ENCODE measurements around the gene CD44.

DNA sequence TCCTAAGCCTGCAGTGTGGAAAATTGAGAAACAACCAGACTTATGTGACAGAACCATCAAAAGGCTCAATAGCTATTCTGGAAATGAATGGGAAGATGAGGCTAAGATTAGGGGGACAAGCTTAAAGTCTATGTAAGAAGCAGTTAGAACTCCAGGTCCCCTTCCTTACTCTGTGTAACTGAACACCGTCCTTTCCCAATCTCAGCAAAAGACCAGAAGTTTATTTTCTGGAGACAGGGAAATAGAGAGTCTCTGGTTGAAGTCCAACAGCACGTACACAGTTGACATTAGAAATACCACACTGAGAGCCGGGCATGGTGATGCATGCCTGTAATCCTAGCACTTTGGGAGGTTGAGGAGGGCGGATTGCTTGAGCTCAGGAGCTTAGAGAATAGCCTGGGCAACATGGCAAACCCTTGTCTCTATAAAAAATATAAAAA, 93.9 kb downstream of the CD44 start:
- TF ChIP-seq, protein P1, sequence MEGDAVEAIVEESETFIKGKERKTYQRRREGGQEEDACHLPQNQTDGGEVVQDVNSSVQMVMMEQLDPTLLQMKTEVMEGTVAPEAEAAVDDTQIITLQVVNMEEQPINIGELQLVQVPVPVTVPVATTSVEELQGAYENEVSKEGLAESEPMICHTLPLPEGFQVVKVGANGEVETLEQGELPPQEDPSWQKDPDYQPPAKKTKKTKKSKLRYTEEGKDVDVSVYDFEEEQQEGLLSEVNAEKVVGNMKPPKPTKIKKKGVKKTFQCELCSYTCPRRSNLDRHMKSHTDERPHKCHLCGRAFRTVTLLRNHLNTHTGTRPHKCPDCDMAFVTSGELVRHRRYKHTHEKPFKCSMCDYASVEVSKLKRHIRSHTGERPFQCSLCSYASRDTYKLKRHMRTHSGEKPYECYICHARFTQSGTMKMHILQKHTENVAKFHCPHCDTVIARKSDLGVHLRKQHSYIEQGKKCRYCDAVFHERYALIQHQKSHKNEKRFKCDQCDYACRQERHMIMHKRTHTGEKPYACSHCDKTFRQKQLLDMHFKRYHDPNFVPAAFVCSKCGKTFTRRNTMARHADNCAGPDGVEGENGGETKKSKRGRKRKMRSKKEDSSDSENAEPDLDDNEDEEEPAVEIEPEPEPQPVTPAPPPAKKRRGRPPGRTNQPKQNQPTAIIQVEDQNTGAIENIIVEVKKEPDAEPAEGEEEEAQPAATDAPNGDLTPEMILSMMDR (IDR thresholded peaks at IDR 0.05; ENCODE audit: poor library complexity, severe bottlenecking), result no peak
- TF ChIP-seq EP300 (conservative IDR thresholded peaks at IDR 0.05; ENCODE audit: poor library complexity, severe bottlenecking) (no peak), EZH2 (IDR thresholded peaks at IDR 0.05; ENCODE audit: borderline replicate concordance, insufficient read depth, low read length, poor library complexity, severe bottlenecking) (no peak), POLR2AphosphoS5 (IDR thresholded peaks at IDR 0.05) (no peak), TAF1 (IDR thresholded peaks at IDR 0.05; ENCODE audit: low read depth) (no peak), MXI1 (conservative IDR thresholded peaks at IDR 0.05; ENCODE audit: poor library complexity, severe bottlenecking) (no peak)
- TF ChIP-seq, protein P2, sequence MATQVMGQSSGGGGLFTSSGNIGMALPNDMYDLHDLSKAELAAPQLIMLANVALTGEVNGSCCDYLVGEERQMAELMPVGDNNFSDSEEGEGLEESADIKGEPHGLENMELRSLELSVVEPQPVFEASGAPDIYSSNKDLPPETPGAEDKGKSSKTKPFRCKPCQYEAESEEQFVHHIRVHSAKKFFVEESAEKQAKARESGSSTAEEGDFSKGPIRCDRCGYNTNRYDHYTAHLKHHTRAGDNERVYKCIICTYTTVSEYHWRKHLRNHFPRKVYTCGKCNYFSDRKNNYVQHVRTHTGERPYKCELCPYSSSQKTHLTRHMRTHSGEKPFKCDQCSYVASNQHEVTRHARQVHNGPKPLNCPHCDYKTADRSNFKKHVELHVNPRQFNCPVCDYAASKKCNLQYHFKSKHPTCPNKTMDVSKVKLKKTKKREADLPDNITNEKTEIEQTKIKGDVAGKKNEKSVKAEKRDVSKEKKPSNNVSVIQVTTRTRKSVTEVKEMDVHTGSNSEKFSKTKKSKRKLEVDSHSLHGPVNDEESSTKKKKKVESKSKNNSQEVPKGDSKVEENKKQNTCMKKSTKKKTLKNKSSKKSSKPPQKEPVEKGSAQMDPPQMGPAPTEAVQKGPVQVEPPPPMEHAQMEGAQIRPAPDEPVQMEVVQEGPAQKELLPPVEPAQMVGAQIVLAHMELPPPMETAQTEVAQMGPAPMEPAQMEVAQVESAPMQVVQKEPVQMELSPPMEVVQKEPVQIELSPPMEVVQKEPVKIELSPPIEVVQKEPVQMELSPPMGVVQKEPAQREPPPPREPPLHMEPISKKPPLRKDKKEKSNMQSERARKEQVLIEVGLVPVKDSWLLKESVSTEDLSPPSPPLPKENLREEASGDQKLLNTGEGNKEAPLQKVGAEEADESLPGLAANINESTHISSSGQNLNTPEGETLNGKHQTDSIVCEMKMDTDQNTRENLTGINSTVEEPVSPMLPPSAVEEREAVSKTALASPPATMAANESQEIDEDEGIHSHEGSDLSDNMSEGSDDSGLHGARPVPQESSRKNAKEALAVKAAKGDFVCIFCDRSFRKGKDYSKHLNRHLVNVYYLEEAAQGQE (IDR thresholded peaks at IDR 0.05; ENCODE audit: borderline replicate concordance), result no peak
